Lower lobe of right lung (tissue), 2 donors: Measurements from ENCODE around the gene ITM2C. TPM values are rescaled to one million over a fixed set of nuclear protein-coding genes. Genes with fewer than 3 reads are reported as not detected.

Experiments
- ATAC-seq, 2 donors: fragments of 200-7000 bp; cut with Tn5 transposase; one replicate each; pipeline ENCODE4 v1.9.1; 2020 to 2022; ENCODE audit warnings: mild to moderate bottlenecking in 2 of 2, moderate library complexity in 2 of 2
- DNase-seq: peaks from one replicate; pipeline ENCODE4 v3.0.0-alpha.2; 2020
- H3K27ac ChIP-seq: fragments of 200-600 bp; one replicate; pipeline ENCODE4 v1.8.0; 2022
- H3K27me3 ChIP-seq: fragments of 200-600 bp; one replicate; pipeline ENCODE4 v1.8.0; 2022; ENCODE audit warnings: low read depth
- H3K36me3 ChIP-seq: fragments of 200-600 bp; one replicate; pipeline ENCODE4 v1.8.0; 2022; ENCODE audit warnings: mild to moderate bottlenecking
- H3K4me1 ChIP-seq: fragments of 200-600 bp; one replicate; pipeline ENCODE4 v1.8.0; 2022
- H3K4me3 ChIP-seq: fragments of 200-600 bp; one replicate; pipeline ENCODE4 v1.8.0; 2022; ENCODE audit warnings: mild to moderate bottlenecking
- H3K9me3 ChIP-seq: fragments of 200-600 bp; one replicate; pipeline ENCODE4 v1.8.0; 2022
- CTCF ChIP-seq: fragments of 200-600 bp; IDR thresholded peaks from one replicate; pipeline ENCODE4 v1.8.0; 2022; ENCODE audit warnings: antibody characterized with exemption, mild to moderate bottlenecking
- intact Hi-C: fragments of 100-400 bp; cut with DNase I; formaldehyde crosslinking; loops from one replicate; pipeline ENCODE4 v1.11.0; 2022
- total RNA-seq: library from RNA; stranded (reverse); fragmentation: NEBNext Ultra II Directional; extraction: Animal tissue kit (Norgen Biotek cat#: 25700); gene quantifications from one replicate; pipeline ENCODE4 v1.2.1, GENCODE V29; 2021
- donor health status: DM: no; HTN: yes; CAD: no; lungs with severe emphysema.

Gene ITM2C
- total RNA-seq, 1 donor from 2014 or later: 27.6 TPM

- no peak for ATAC-seq
- Histone ChIP-seq H3K4me1 (no peaks in the 10 kb centered on the region), H3K27ac (no peak overlapping the region), H3K4me3 (no peak overlapping the region), H3K9me3 (no peaks in the 10 kb centered on the region), H3K36me3 (no peaks in the 10 kb centered on the region), H3K27me3 (peaks cover 9% of the 10 kb centered on the region)
- intact Hi-C loops: no loop called here
- TF ChIP-seq CTCF: no peak
- no peak for DNase-seq
Measured at GRCh38 chr2:230842473-230842872, 22.3 kb upstream of the ITM2C start.

GRCh38 chr2:230843132-230843531 lies 21.6 kb upstream of the ITM2C start:
- H3K9me3 ChIP-seq: no peaks in the 10 kb centered on the region
- no peaks in the 10 kb centered on the region for H3K36me3 ChIP-seq
- ATAC-seq (no peak), DNase-seq (no peak)
- H3K4me1 ChIP-seq: no peaks in the 10 kb centered on the region
- no peak overlapping the region for H3K4me3 ChIP-seq
- H3K27me3 ChIP-seq: peaks cover 9% of the 10 kb centered on the region
- no peak for TF ChIP-seq CTCF
- H3K27ac ChIP-seq: no peak overlapping the region
- intact Hi-C loops: no loop called here

GRCh38 chr2:230846360-230846759 lies 18.4 kb upstream of the ITM2C start:
- DNase-seq: no peak
- no peak for TF ChIP-seq CTCF
- no peak for ATAC-seq
- Histone ChIP-seq H3K27me3 (peaks cover 19% of the 10 kb centered on the region), H3K4me3 (no peak overlapping the region), H3K9me3 (no peaks in the 10 kb centered on the region), H3K36me3 (no peaks in the 10 kb centered on the region), H3K4me1 (no peaks in the 10 kb centered on the region), H3K27ac (no peak overlapping the region)
- intact Hi-C loops: no loop called here

DNA sequence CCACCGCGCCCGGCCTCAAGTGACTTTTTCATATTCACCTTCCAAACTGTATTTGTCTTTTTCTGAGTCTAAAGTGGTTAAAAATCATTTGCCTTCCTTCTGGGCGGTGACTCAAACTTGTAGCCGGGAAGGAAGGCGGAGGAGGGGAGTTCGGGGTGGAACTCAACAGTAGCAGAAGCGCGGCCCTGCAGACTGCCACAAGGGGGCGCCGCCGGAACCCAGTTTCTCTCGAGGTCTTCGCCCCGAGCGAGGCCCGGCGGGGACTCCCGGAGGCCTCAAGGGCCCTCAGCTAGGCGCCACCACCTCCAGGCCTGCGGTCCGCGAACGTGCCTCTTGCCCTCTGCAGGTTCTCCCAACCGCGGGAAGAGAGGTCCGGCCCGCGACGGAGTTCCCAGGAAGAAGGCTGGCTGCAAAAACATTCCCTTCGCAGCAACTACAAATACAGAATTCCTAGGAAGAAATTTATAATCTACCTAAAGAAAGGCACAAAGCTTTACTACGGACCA lies 16.8 kb upstream of the ITM2C start:
- DNase-seq (peak; percentile 91), ATAC-seq (peak; percentile 94 to 97)
- no peaks in the 10 kb centered on the region for H3K9me3 ChIP-seq
- intact Hi-C loops: no loop called here
- H3K4me3 ChIP-seq: peak overlapping the region; percentile 13
- H3K4me1 ChIP-seq: no peaks in the 10 kb centered on the region
- H3K27ac ChIP-seq: no peak overlapping the region
- peaks cover 16% of the 10 kb centered on the region for H3K27me3 ChIP-seq
- H3K36me3 ChIP-seq: no peaks in the 10 kb centered on the region
- TF ChIP-seq CTCF: peak; percentile 94

DNA sequence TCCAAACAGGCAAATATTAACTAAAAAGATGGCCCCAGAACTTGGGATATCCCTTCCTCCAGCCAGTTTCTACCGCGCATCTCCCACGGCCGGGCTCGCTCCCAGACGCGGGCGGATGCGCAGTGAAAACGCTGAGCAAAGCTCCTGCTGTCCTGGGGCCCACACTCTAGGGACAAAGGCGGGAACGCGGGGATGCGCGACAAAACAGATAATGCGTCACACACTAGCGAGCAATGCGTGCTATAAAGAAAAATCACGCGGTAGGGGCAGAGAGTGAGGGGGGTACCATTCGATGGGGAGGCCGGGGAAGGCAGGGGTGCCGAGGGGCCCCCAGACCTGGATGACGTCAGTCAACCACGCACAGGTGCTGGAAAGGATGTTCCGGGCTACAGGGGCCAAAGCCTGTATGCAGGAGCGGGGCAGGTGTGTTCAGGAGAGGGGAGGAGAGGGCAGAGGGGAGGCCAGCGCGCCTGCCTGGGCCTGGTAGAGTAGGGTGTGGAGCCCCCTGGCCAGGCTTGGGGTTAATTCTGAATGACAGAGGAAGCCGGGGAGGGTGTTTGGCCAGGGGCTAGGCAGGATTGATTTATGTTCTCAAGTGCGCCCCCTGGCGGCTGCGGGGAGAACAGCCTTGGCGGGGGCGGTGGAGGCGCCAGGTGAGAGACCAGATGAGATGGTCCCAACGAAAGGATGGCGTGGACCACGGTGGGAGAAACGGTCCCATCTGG lies 14.9 kb upstream of the ITM2C start:
- Histone ChIP-seq H3K27me3 (peaks cover 16% of the 10 kb centered on the region), H3K4me1 (no peaks in the 10 kb centered on the region), H3K27ac (no peak overlapping the region), H3K9me3 (no peaks in the 10 kb centered on the region), H3K4me3 (no peak overlapping the region), H3K36me3 (no peaks in the 10 kb centered on the region)
- ATAC-seq (peak; percentile 57 to 61), DNase-seq (peak; percentile 76)
- intact Hi-C loops: no loop called here
- TF ChIP-seq CTCF: peak; percentile 91
